Measurements from ENCODE around the gene CLCN6.
"Not testable (repeated sequence)": the region's sequence is repeated elsewhere in the genome, so short reads cannot be mapped to it uniquely, and the experiment has no call there.

The CLCN6 gene

DNA sequence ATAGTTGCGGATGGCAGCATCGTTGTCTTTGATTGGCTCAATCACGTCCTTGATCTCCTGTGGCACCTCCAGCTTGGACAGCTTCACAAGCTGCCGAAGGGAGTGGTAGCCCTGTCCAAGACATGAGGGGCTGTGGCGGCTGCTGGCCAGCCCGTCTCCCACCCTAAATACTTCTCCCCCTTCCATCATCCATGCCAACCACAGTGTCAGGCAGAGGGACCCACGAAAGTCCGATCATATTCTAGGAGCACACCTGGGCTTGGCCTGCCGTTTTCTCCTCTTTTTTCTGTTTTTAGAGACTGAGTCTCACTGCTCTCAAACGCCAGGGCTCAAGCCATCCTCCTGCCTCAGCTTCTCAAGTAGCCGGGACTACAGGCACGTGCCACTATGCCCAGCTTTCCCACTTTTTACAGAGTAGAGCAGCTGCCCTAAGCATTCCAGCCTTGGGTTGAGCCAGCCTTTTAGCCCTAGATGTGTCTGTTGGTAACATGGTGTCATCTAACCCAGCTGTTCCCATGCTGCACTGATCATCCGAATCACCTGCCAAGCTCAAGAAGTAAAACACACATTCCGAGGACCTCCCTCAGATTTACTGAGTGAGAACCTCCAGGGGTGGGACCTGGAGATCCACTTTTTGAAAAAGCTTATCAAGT is 10.6 kb upstream of the CLCN6 start:
- DNase-seq, result no peak

GRCh38 chr1:11796036-11796828 is 9.8 kb upstream of the CLCN6 start:
- DNase-seq, result no peak

DNA sequence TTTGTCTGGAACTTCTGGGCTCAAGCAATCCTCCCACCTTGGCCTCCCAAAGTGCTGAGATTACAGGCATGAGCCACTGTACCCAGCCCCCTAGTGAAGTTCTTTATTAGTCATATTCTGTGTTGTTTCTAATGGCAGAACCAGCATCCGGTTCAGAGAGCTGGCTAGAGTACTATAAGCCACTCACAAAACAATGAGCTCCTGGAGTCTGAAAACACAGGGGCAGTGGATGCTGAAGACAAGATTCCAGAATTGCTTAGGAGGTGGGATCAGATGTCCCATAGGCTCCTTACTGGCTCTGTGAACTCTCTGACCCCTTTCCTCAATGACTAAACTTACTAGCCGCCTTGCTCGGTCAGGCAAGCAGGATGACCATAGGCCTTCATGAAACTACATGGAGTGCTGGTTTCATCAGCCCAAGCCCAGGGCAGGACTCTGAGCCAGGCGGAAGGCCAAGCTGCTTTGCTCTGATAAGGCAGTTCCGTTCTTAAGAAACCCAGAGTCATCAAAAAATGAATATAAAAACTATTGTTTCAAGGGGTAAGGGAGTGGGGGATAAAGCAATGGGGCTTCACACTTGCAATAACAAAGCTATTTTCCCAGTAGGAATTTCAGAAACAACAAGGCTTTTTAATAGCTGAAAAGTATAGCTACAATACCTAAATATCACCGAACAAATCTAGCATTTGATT is 8.3 kb upstream of the CLCN6 start:
- DNase-seq, result no peak

GRCh38 chr1:11799099-11799498 is 6.9 kb upstream of the CLCN6 start:
- no peak for DNase-seq

GRCh38 chr1:11799896-11800295 is 6.1 kb upstream of the CLCN6 start:
- no peak for DNase-seq

- DNase-seq, result no peak
These were observed 5.6 kb upstream of the CLCN6 start for GRCh38 chr1:11800391-11800755.

DNA sequence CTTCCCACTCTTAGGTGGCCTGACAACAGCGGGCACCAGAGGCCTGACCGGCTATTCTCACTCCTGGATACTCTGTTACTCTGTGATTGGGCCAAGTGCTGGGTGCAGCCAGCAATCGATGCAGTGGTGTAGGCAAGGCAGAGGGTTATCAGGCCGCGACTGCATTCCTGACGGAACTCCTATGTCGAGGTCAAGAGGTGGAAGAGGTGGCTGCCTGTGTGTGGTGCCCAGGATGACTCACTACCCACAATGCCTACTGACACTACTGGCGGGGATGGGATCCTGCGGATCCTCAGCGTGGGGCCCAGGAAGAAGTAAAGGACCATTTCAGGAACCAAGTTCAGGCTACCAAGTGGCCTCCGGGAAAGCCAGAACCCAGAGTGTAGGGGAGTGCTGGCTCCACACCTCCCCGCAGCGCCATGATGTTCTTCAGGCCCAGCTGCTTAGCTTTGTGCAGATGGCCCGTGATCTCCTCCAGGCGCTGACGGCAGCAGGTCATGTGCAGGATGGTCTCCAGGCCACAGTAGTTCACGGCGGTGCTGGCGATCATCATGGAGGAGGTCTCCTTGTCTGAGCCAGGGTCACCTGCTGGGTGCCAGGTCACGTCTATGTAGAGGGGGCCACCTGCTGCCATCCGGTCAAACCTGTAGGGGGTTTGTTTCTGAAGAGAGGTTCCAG is 5.1 kb upstream of the CLCN6 start:
- DNase-seq, result no peak

DNA sequence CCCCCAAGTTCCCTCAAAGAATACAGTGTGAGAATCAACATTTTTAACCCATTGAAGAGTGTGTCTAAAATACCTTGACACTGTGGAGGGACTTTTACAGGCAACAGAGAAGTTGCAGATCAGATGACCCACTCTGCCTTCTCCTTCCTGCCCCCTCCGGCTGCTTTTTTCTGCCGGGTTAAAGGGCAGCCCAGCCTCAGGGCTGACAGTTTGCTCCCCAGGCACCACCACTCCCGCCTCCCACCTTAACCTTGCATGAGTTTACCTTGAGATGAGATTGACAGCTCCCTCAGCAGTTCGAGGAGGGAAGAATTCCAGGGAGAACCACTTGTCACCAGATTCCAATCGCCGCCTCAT is 3.4 kb upstream of the CLCN6 start:
- no peak for DNase-seq

- DNase-seq, result peak; percentile 54
These were observed 2.8 kb upstream of the CLCN6 start for GRCh38 chr1:11802973-11803885.

DNA sequence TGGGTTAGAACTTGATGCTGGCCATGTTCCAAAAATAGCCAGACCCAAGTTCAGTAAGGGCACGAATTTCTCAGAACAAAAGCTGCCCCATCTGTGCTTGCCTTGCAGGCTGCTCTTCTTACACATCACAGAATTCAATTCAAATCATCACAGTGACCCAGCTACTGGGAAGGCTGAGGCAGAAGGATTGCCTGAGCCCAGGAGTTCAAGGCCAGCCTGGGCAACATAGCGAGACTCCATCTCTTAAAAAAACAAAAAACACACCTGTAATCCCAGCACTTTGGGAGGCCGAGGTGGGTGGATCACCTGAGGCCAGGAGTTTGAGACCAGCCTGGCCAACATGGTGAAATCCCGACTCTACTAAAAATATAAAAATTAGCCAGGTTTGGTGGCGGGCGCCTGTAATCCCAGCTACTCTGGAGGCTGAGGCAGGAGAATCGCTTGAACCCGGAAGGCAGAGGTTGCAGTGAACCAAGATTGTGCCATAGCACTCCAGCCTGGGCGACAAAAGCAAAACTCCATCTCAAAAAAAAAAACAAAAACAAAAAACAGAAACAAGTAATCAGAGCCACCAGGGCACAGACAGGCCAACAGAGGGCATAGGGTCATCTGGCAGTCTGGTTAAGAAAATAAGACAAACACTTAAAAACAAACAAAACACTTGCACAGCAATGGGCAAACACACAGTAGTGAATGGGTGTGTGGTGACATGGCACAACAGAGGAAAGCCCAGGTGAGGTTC is 1.9 kb upstream of the CLCN6 start:
- DNase-seq, result not testable (repeated sequence)

- no peak for DNase-seq
These were observed 1.1 kb upstream of the CLCN6 start for GRCh38 chr1:11804666-11805421.

DNA sequence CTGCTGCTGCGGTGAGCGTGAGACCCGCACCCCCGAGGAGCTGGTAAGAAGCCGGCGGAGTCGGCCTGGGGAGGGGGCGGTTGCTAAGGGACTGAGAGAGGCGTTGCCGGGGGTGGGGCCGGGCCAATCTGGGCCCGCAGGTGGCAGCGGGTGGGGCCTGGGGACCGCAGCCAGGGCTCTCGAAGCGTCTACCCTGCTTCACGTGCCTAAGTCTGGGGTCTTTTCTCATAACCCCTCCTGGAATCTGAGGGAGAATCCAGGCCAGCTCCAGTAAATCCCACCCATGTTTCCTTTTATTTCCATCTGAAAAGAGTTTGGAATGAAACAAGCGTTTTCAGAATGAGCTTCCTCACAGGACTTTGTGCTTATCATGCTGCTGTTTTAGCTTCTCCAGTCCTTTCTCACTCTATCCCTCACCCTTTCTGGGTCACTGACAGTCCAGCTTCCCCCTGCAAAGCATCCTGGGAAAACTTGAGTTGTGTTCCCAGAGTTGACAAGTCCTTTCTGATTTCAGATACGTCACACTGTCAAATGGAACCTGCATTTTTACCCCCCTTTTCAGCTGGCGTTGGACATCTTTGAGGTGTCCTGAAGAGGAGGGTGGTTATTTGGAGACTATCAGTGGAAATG is 431 bp downstream of the CLCN6 start:
- DNase-seq, result no peak

GRCh38 chr1:11807133-11807532 is 1.1 kb downstream of the CLCN6 start:
- DNase-seq, result no peak

DNA sequence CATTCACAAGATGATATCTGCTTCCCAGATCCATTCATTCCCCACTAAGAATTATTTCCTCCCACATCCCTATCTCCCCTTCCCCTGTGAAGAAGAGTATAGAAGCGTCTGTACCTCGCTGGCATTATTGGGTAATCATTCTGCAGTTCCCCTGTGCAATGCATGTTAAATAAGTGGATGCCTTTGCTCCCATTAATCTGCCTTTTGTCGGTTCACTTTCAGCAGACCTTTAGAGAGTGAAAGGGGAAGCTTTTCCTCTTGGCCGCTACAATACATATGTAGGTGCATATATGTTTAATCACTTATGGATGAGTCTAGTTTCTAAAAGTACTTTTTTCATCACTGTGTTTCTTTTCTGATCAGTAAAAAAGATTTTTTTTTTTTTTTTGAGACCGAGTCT is 7.0 kb downstream of the CLCN6 start:
- DNase-seq, result no peak

DNA sequence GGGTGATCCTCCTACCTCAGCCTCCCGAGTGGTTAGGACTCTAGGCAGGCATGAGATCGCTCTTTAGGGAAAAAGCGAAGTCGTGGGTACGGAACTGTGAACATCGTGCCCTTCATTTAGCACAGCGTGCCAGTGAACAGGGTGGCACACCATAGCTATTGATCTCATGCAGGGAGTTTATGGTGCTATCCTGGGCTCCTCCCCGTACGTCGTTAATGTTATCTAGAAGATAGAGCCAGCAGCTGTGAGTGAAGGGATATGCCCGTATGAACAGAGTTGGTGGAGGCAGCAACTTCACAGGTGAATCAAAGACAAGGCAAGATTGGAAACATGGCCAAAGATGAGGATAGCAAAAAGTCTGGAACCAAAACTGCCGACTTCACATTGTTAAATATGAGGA is 11.2 kb downstream of the CLCN6 start:
- DNase-seq, result no peak

DNA sequence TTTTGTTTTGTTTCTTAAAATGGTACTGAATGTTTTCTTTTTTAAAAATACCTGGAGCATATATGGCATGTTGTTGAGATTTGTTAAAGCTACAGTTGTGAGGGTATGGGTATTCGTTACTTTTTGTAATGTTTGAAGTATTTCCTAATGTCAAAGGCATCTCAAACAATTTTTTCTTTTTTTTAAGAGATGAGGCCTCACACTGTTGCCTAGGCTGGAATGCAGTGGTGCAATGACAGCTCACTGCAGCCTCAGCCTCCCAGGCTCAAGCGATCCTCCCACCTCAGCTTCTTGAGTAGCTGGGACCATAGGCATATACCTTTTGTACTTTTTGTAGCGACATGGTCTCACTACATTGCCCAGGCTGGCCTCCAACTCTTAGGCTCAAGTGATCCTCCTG is 16.1 kb downstream of the CLCN6 start:
- no peak for DNase-seq

GRCh38 chr1:11823366-11824137 is 17.6 kb downstream of the CLCN6 start:
- no peak for DNase-seq

GRCh38 chr1:11825131-11825530 is 19.1 kb downstream of the CLCN6 start:
- no peak for DNase-seq

- DNase-seq, result no peak
These were observed 21.0 kb downstream of the CLCN6 start for GRCh38 chr1:11826946-11827345.

DNA sequence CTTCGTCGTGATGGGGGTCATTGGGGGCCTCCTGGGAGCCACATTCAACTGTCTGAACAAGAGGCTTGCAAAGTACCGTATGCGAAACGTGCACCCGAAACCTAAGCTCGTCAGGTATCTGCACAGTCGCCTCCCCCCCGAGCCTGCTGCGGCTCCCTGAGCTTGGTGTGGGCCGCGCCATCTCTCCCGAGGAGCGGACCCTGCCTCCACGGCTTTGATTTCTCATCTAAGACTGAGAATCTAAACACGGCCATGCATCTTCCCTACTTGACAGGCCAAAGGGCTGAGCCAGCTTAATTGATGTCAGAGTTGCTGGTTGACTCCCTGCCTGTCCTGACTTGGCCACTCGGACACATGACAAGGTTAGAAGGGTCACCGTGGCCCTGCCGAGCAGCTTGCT is 22.5 kb downstream of the CLCN6 start:
- DNase-seq, result no peak
